Activated T-cell treated with anti-CD3 and anti-CD28 coated beads, Interleukin-2, amount 50 U/mL, for 48 hours (primary cell): ENCODE results near the gene INPP1.

Source experiments
- DNase-seq, 2 experiments: peaks; one replicate each; pipeline ENCODE4 v3.0.0-alpha.2; 2020

Gene INPP1

DNA sequence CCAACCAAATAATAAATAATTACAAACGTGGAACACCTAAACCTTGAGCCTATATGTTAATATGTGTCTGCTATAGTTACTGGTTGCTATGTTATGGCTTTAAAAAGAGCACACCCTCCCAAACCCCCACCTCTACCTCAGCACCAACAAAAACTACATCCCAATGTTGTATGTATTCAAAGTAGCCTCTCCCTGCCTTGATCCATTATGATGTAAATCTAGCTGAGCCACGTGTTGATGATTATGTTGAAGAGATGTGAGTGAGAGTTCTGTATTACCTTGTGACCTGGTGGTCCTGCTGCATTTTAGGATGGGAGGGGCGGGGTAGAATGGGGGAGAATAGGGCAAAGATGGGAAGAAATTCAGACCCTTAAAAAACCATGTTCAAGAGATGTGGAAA lies 69.6 kb downstream of the INPP1 start:
- DNase-seq, result no peak

DNA sequence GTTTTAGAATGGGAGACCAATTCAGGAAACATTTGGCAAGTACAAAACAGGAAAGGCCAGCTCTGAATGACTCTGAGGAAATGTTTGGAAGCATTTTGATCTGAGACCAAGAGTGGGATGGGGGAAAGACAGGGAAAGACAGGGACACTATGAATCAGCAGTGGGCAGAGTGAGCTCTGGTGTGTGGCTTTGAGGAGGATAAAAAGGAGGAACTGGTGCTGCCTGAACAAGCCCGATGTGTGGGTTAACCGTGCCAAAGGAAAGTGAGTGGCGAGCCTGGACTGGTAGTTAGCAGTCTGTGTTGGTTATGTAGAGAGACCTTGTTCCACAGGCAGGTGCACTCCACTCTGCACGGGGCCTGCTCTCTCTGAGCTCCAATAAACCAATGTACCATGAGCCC lies 70.0 kb downstream of the INPP1 start:
- DNase-seq, result no peak

DNA sequence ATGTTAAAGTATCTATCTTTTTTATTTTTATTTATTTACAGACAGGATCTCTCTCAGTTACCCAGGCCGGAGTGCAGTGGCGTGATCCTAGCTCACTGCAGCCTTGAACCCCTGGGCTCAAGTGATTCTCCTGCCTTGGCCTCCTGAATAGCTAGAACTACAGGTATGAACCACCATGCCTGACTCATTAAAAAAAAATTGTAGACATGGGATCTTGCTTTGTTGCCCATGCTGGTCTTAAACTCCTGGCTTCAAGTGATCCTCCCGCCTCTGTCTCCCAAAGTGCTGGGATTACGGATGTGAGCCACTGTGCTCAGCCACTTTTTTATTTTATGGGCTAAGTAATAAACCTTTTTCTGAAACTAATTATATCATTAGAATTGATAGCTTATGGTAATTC lies 71.9 kb downstream of the INPP1 start:
- no peak for DNase-seq

DNA sequence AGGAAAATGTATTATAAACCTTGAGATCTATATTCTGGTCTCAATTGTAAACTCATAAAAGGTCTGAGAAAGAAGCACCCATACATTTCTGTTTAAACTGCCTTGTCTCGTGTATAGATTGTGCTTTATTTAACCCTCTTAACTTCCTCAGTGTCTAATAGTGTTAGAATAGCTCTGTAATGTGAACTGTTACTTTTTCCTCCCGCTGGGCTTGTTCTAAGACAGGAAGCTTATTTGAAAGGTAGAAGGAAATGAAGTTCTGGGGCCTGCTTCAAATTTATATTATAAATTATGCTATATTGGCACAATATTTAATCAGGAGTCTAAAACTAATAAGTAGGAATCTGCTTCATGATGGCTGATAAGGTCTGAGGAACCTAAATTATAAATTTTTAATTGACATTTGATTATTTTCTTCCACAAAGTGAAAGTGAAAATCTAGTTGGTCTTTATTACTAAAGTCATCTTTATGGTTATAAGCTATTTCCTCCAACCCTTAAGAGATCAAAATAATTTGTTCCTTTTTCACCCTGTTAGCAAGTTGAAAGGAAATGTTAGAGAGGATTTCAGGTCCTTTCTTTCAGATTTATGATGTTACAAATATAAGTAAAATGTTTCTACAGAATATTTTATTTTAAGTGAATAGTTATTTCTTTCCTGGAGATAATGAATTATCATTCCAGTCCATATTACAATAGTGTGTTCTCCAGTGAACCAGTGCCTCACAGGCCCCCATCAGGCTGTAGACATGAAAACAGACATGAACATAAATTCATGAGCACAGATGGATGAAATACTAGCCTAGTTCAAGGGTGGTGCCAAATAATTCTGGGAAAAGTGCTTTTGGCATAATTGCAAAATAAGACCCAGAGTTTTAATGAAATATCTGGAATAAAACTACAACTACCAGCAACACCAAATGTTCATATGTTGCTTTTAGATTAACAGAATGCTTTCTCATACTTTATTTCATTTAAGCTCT lies 72.7 kb downstream of the INPP1 start:
- DNase-seq, result no peak

DNA sequence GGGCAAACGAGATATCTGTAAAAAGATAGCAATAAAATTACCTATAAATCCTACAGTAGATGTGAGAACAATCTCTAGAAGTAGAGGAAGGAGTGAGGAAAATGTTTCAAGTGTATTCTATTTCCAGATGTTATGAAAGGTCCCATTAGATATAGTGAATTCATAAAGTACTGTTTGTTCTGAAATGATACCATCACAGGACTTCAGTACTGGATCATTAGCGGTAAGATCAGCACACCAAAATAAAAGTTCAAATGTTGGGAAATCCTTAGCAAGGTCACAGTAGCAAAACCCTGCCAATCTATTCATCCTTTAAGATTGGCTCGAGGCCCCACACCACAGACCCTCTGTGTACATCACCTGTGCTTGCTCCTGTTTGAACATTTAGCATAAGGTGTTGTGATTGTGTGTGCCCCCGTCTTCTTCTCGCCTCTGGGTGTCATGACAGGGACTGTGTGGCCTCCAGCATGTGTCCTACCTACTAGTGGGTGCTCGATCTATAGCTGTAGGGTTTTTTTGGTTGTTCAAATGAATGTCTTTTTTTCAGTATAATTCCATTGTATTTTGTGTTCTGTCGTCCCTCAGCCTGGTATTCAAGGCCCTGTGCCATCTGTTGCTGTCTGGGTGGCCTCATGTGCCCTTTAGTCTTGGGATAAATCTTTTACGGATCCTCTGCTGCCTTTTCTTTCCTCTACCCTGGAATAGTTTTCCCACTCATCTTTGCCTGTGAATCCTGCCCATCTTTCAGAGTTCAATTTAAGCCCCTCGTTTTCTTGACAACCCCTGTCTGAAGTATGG lies 73.9 kb downstream of the INPP1 start:
- DNase-seq, result no peak

DNA sequence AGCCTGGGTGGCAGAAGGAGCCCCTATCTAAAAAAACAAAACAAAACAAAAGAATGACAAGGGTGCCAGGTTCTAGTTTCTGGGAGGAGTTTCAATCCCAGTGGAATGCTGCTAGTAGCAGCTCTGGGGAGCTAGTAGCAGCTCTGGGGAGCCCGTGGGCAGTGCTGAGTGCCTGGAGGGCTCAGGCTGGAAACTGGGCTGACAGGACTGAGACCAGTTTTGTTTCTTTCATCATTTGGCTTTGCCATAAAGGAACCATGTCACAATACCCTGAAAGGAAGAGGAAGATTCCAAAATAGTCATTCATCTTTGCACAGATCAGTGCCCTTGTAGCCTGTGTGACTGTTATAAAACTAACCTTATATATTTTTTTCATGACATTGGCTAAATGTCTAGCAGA lies 75.3 kb downstream of the INPP1 start:
- no peak for DNase-seq

DNA sequence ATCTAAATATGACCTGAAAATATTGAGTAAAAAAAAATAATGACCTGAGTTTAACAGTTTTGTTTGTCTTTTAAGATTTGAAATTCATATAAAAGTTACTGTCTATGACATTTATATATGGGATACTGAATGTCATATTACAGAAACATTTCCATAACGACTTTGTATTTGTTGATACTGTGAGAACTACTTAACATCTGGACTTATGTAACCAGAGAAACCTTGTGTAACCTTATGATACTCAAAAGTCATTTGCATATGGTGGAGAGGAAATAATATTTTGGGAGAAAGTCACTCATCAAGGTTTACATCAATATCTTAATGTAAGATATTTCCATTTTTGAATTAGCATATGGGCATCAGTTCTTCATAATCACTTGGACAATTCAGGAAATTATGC lies 77.4 kb downstream of the INPP1 start:
- DNase-seq, result no peak
